Heart left ventricle (tissue), 13 donors: ENCODE data around the gene FAF1.

Source experiments
- POLR2A ChIP-seq, 2 donors: fragments of 450-650 bp; IDR thresholded peaks; one replicate each; pipeline ENCODE4 v1.6.1; 2017; ENCODE audit warnings: antibody characterized with exemption in 2 of 2, mild to moderate bottlenecking in 2 of 2, moderate library complexity in 2 of 2
- TF ChIP-seq, protein P1 (sequence below), 12 donors: fragments of 200-600 bp; sonication (generic) in 4 of 12; IDR thresholded peaks; one replicate each; pipeline versions ENCODE4 v1.5.0 to v1.8.0; 2018 to 2022; ENCODE audit warnings: antibody characterized with exemption in 12 of 12, mild to moderate bottlenecking in 5 of 12
- donor health status: ischemic (EF 13 %, LVEDD 7.1; RV severe dilation, severe dysfunction).
- donor health status: DM: no; HTN: yes; CAD: no.
- donor health status: DM: no; HTN: no; CAD: no.
- donor health status: ischemic (EF 25% LVEDD 6.9; RV normal size, moderate dysfunction).
- donor health status: ischemic (EF 25% LVEDD 5.7; RV mildly dilated, moderate dysfunction).
- donor health status: ischemic (EF 35%, LVEDD 5.7; RV mildly dilated, moderate dysfunction).
- donor health status: nonischemic (EF 11% LVEDD 7.7; RV severe dilation, severe dysfunction).
- donor health status: DM: yes; HTN: yes; CAD: no.
- donor health status: PGD.
- donor health status: ischemic (EF 29% LVEDD 5.4; RV normal size, mild dysfunction).
- donor health status: nonischemic (EF 23%, LVEDD 6.1; RV moderate dilation, normal function).

DNA sequence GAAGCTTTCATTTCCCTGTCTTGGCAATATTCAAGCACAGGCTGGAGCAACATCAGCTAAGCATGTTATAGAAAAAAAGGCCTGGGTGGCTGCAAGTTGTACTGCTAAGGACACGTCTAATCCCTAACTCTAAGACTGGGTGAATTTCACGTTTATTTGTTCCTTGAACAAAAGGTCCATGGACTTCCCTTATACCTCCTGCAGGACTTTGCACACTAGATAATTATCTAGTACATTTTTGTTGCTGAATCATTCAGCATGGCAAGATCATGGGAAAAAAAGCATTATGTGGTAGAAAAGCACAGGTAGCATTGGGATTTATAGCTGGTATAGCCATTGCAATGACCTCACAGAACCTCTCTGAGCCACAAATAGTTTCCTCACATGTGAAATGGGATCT lies 406.1 kb downstream of the FAF1 start:
- TF ChIP-seq, protein P1, sequence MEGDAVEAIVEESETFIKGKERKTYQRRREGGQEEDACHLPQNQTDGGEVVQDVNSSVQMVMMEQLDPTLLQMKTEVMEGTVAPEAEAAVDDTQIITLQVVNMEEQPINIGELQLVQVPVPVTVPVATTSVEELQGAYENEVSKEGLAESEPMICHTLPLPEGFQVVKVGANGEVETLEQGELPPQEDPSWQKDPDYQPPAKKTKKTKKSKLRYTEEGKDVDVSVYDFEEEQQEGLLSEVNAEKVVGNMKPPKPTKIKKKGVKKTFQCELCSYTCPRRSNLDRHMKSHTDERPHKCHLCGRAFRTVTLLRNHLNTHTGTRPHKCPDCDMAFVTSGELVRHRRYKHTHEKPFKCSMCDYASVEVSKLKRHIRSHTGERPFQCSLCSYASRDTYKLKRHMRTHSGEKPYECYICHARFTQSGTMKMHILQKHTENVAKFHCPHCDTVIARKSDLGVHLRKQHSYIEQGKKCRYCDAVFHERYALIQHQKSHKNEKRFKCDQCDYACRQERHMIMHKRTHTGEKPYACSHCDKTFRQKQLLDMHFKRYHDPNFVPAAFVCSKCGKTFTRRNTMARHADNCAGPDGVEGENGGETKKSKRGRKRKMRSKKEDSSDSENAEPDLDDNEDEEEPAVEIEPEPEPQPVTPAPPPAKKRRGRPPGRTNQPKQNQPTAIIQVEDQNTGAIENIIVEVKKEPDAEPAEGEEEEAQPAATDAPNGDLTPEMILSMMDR (IDR thresholded peaks at IDR 0.05): no peak
- TF ChIP-seq POLR2A (IDR thresholded peaks at IDR 0.05): no peak
